GM08714 (cell line): ENCODE results near the gene CDCA3.

Experiments
- H3K4me3 ChIP-seq: fragments of 200-500 bp; sonication (Bioruptor generic); 2 replicates; pipeline ENCODE4 v1.5.1; 2014; ENCODE audit warnings: mild to moderate bottlenecking, low read length, inconsistent platforms
- ZNF274 ChIP-seq: IDR thresholded peaks from 2 replicates; pipeline ENCODE4 v1.6.1; 2012; ENCODE audit warnings: mild to moderate bottlenecking, low read depth, low read length

The CDCA3 gene

GRCh38 chr12:6834873-6835272 is 16.2 kb downstream of the CDCA3 start:
- TF ChIP-seq ZNF274: no peak
- no peak overlapping the region for H3K4me3 ChIP-seq

- TF ChIP-seq ZNF274: no peak
- H3K4me3 ChIP-seq: no peak overlapping the region
These were observed 16.8 kb downstream of the CDCA3 start for GRCh38 chr12:6834254-6834653.

GRCh38 chr12:6833189-6833890 is 17.7 kb downstream of the CDCA3 start:
- no peak overlapping the region for H3K4me3 ChIP-seq
- no peak for TF ChIP-seq ZNF274

DNA sequence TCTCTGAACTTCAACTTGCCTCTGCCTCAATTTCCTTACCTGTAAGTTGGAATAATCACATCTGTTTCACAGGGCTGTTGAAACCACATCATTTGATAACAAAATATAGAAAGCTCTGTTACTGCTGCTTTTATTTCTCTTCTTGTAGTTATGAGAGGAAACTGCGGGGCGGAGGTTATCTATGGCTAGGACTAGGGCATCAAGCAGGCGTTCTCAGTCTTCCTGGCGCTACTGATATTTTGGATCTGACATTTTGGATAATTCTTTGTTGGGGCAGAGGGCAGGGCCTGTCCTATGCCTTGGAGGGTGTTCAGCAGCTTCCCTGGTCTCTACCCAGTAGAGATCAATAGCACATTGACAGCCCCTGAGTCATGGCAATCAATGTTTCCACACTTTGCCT is 19.0 kb downstream of the CDCA3 start:
- no peak overlapping the region for H3K4me3 ChIP-seq
- TF ChIP-seq ZNF274: no peak

DNA sequence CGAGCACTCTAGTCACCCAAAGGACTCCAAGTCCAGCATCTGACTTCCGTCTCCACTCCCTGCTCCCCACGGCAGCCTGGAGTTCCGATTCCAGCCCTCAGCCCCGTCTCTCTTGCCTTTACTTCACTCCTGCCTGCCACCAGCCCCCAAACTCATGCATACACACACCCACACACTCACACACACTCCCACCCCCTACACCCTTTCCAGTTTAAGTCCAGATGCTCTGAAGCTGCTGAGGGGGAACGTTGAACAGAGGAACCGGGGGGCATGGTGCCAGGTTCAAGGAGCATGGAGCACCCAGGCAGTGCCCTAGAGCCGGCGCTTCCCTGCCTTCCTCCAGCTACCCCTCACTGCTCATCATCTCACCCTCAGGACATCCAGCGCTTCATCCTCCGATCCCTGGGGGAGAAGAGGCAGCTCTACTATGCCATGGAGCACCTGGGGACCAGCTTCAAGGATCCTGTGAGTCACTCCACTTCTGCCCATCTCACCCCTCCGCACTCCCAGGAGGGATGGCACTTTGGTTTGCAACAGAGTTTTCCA is 19.6 kb downstream of the CDCA3 start:
- no peak overlapping the region for H3K4me3 ChIP-seq
- no peak for TF ChIP-seq ZNF274

- no peak for TF ChIP-seq ZNF274
- no peak overlapping the region for H3K4me3 ChIP-seq
These were observed 20.1 kb downstream of the CDCA3 start for GRCh38 chr12:6830999-6831398.

- no peak for TF ChIP-seq ZNF274
- no peak overlapping the region for H3K4me3 ChIP-seq
These were observed 20.7 kb downstream of the CDCA3 start for GRCh38 chr12:6830286-6830890.

GRCh38 chr12:6829536-6830220 is 21.4 kb downstream of the CDCA3 start:
- no peak for TF ChIP-seq ZNF274
- H3K4me3 ChIP-seq: no peak overlapping the region

- peak overlapping the region; percentile 44 for H3K4me3 ChIP-seq
- TF ChIP-seq ZNF274: no peak
These were observed 22.1 kb downstream of the CDCA3 start for GRCh38 chr12:6828781-6829535.

- H3K4me3 ChIP-seq: peak within 1 kb of the TSS; percentile 44
- no peak for TF ChIP-seq ZNF274
These were observed 22.9 kb downstream of the CDCA3 start, which contains the start of gene P3H3 for GRCh38 chr12:6827982-6828780. Gene P3H3, plus strand, starts transcription at chr12:6828407. Its CDS starts 34 bp downstream, at chr12:6828441.

- no peak overlapping the region for H3K4me3 ChIP-seq
- TF ChIP-seq ZNF274: no peak
These were observed 23.6 kb downstream of the CDCA3 start for GRCh38 chr12:6827437-6827911.

DNA sequence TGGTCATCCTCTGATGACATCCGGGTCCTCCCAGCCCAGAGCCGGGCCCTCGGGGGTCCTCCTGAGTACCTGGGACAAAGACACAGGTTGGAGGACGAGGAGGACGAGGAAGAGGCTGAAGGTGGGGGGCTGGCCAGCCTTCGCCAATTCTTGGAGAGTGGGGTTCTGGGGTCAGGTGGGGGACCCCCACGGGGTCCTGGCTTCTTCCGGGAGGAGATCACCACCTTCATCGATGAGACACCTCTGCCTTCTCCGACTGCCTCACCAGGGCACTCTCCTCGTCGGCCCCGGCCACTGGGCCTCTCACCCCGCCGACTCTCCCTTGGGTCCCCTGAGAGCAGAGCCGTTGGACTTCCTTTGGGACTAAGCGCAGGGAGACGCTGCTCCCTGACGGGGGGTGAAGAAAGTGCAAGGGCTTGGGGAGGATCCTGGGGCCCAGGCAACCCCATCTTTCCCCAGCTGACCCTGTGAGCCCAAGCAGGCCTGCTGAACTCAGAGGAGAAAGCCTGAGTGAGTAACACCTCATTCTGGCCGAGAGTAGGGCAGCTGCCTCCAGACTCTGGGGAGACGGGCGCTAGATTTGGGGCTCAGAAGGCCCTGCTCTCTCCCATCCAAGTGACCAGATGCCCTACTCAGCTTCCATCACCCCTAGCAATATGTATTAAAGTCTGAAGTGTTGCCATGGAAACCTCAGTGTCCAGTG is 24.2 kb downstream of the CDCA3 start:
- no peak overlapping the region for H3K4me3 ChIP-seq
- no peak for TF ChIP-seq ZNF274
